Left lung (tissue), 10 donors: Measurements from ENCODE around the gene LRRC73. TPM values are rescaled to one million over a fixed set of nuclear protein-coding genes. Genes with fewer than 3 reads are reported as not detected.

Source experiments
- ATAC-seq: fragments of 200-7000 bp; cut with Tn5 transposase; one replicate; pipeline ENCODE4 v1.9.1; 2020; ENCODE audit warnings: moderate library complexity
- DNase-seq, 4 donors: peaks; one replicate each; pipeline ENCODE4 v3.0.0-alpha.2; 2013 to 2020
- H3K27ac ChIP-seq, 2 donors: fragments of 200-600 bp; sonication (generic) in 1 of 2; one replicate each; pipeline versions ENCODE4 v1.5.0 to v1.8.0; 2020 to 2021
- H3K27me3 ChIP-seq, 2 donors: fragments of 200-600 bp; sonication (generic) in 1 of 2; one replicate each; pipeline versions ENCODE4 v1.5.0 to v1.8.0; 2020 to 2021
- H3K36me3 ChIP-seq, 2 donors: fragments of 200-600 bp; sonication (generic) in 1 of 2; one replicate each; pipeline versions ENCODE4 v1.5.0 to v1.8.0; 2020 to 2021
- H3K4me1 ChIP-seq, 2 donors: fragments of 200-600 bp; one replicate each; pipeline ENCODE4 v1.8.0; 2021
- H3K4me3 ChIP-seq, 2 donors: fragments of 200-600 bp; sonication (generic) in 1 of 2; one replicate each; pipeline versions ENCODE4 v1.5.0 to v1.8.0; 2020 to 2021; ENCODE audit warnings: mild to moderate bottlenecking in 1 of 2
- H3K9me3 ChIP-seq, 2 donors: fragments of 200-600 bp; sonication (generic) in 1 of 2; one replicate each; pipeline versions ENCODE4 v1.5.0 to v1.8.0; 2020 to 2021
- CTCF ChIP-seq, 2 donors: fragments of 200-600 bp; sonication (generic) in 1 of 2; IDR thresholded peaks; one replicate each; pipeline versions ENCODE4 v1.5.0 to v1.8.0; 2021; ENCODE audit warnings: antibody characterized with exemption in 2 of 2
- intact Hi-C, 2 donors: fragments of 100-400 bp; cut with DNase I; formaldehyde crosslinking; loops; one replicate each; pipeline versions ENCODE4 v1.11.2 to v1.14.2; 2022
- polyA plus RNA-seq, 6 donors: library from polyadenylated mRNA; unstranded; fragments of 120-200 nt; gene quantifications; one replicate each; pipeline ENCODE4 v1.2.1, GENCODE V29; 2013; ENCODE audit not compliant: insufficient read length in 6 of 6
- total RNA-seq, 2 donors: library from RNA; stranded (reverse); fragmentation: NEBNext Ultra II Directional; extraction: Animal tissue kit (Norgen Biotek cat#: 25700); gene quantifications; one replicate each; pipeline ENCODE4 v1.2.1, GENCODE V29; 2021
- donor health status: DM: no; HTN: yes; CAD: no.
- donor health status: DM: no; HTN: no; CAD: no.

The LRRC73 gene
- total and polyA plus RNA-seq, 8 donors, result 0.30 to 1.5 (median 0.60) TPM

GRCh38 chr6:43457643-43458042 lies 52.5 kb downstream of the LRRC73 start:
- H3K27ac ChIP-seq, result no peak overlapping the region
- no peak for ATAC-seq
- no peak for TF ChIP-seq CTCF (IDR thresholded peaks at IDR 0.05)

More at GRCh38 chr6:43457643-43458042, 52.5 kb downstream of the LRRC73 start:
- intact Hi-C loops, result loop anchor here (5.0 to 10.0 kb wide), 2 partner anchors 35 to 47 kb away; no protein-coding TSS in a partner anchor
- no peak overlapping the region for H3K4me3 ChIP-seq
- no peak for DNase-seq
- H3K36me3 ChIP-seq, result peaks cover 0 to 9% of the 10 kb centered on the region in 2 donors
- H3K27me3 ChIP-seq, result peaks cover 13 to 75% of the 10 kb centered on the region in 2 donors
- peaks cover 0 to 21% of the 10 kb centered on the region in 2 donors for H3K4me1 ChIP-seq
- H3K9me3 ChIP-seq, result no peaks in the 10 kb centered on the region

Other genes starting within 250 kb of the LRRC73 start
- gene SLC22A7, start 212.1 kb downstream of the LRRC73 start, total RNA-seq, result not detected
- under 1 TPM in 5 of 6 donors, not detected in 1; 0.07 to 0.28 (median 0.20) TPM for gene SLC22A7, start 212.1 kb downstream of the LRRC73 start, polyA plus RNA-seq
- 1 to 10 TPM in 1 of 2 donors, under 1 TPM in 1; 0.52 to 1.1 TPM for gene CRIP3, start 201.5 kb downstream of the LRRC73 start, total RNA-seq
- gene CRIP3, start 201.5 kb downstream of the LRRC73 start, polyA plus RNA-seq, result 1 to 10 TPM; 2.9 to 7.6 (median 4.7) TPM
- 10 to 100 TPM; 13.3 to 14.3 TPM for gene ZNF318, start 140.7 kb downstream of the LRRC73 start, total RNA-seq
- 10 to 100 TPM; 30.1 to 37.6 (median 32.7) TPM for gene ZNF318, start 140.7 kb downstream of the LRRC73 start, polyA plus RNA-seq
- 10 to 100 TPM; 38.5 to 43.8 TPM for gene ABCC10, start 82.8 kb downstream of the LRRC73 start, total RNA-seq
- gene ABCC10, start 82.8 kb downstream of the LRRC73 start, polyA plus RNA-seq, result 10 to 100 TPM; 19.7 to 33.4 (median 28.8) TPM
- gene DLK2, start 54.8 kb downstream of the LRRC73 start, total RNA-seq, result 1 to 10 TPM in 1 of 2 donors, under 1 TPM in 1; 0.93 to 1.0 TPM
- gene DLK2, start 54.8 kb downstream of the LRRC73 start, polyA plus RNA-seq, result 1 to 10 TPM; 1.3 to 2.6 (median 2.0) TPM
- 10 to 100 TPM; 24.5 to 27.9 TPM for gene TJAP1, start 32.8 kb downstream of the LRRC73 start, total RNA-seq
- 10 to 100 TPM; 35.6 to 46.9 (median 39.7) TPM for gene TJAP1, start 32.8 kb downstream of the LRRC73 start, polyA plus RNA-seq
- 100 to 1,000 TPM; 101 to 128 TPM for gene YIPF3, start 6.6 kb upstream of the LRRC73 start, total RNA-seq
- gene YIPF3, start 6.6 kb upstream of the LRRC73 start, polyA plus RNA-seq, result 100 to 1,000 TPM; 123 to 137 (median 132) TPM
- 10 to 100 TPM; 31.9 to 46.3 TPM for gene POLR1C, start 6.7 kb upstream of the LRRC73 start, total RNA-seq
- 10 to 100 TPM; 32.1 to 40.7 (median 35.5) TPM for gene POLR1C, start 6.7 kb upstream of the LRRC73 start, polyA plus RNA-seq
- 10 to 100 TPM; 24.0 to 36.8 TPM for gene XPO5, start 65.7 kb upstream of the LRRC73 start, total RNA-seq
- 10 to 100 TPM; 37.6 to 52.9 (median 46.3) TPM for gene XPO5, start 65.7 kb upstream of the LRRC73 start, polyA plus RNA-seq
- gene POLH, start 65.8 kb upstream of the LRRC73 start, total RNA-seq, result 10 to 100 TPM; 17.8 to 29.0 TPM
- 10 to 100 TPM; 19.3 to 29.8 (median 24.3) TPM for gene POLH, start 65.8 kb upstream of the LRRC73 start, polyA plus RNA-seq
- gene GTPBP2, start 118.9 kb upstream of the LRRC73 start, total RNA-seq, result 10 to 100 TPM; 58.6 to 73.0 TPM
- 10 to 100 TPM; 66.5 to 74.8 (median 70.7) TPM for gene GTPBP2, start 118.9 kb upstream of the LRRC73 start, polyA plus RNA-seq
- gene MAD2L1BP, start 125.5 kb upstream of the LRRC73 start, total RNA-seq, result 10 to 100 TPM; 19.3 to 24.6 TPM
- 10 to 100 TPM; 23.2 to 26.1 (median 25.4) TPM for gene MAD2L1BP, start 125.5 kb upstream of the LRRC73 start, polyA plus RNA-seq
- gene RSPH9, start 134.7 kb upstream of the LRRC73 start, total RNA-seq, result 1 to 10 TPM in 1 of 2 donors, under 1 TPM in 1; 0.32 to 1.9 TPM
- 1 to 10 TPM; 2.8 to 5.6 (median 4.0) TPM for gene RSPH9, start 134.7 kb upstream of the LRRC73 start, polyA plus RNA-seq
- 10 to 100 TPM; 27.0 to 32.5 TPM for gene MRPS18A, start 177.4 kb upstream of the LRRC73 start, total RNA-seq
- 10 to 100 TPM; 34.8 to 45.0 (median 39.6) TPM for gene MRPS18A, start 177.4 kb upstream of the LRRC73 start, polyA plus RNA-seq